Measurements from ENCODE around the gene SIRT2. TPM values are rescaled to one million over a fixed set of nuclear protein-coding genes. Genes with fewer than 3 reads are reported as not detected.

Gene SIRT2
- total and polyA plus RNA-seq, 2 of the 8 experiments (the other 6 are each of a cell fraction or from before 2014, with no cell fraction given) = 6.5 to 10.0 TPM

DNA sequence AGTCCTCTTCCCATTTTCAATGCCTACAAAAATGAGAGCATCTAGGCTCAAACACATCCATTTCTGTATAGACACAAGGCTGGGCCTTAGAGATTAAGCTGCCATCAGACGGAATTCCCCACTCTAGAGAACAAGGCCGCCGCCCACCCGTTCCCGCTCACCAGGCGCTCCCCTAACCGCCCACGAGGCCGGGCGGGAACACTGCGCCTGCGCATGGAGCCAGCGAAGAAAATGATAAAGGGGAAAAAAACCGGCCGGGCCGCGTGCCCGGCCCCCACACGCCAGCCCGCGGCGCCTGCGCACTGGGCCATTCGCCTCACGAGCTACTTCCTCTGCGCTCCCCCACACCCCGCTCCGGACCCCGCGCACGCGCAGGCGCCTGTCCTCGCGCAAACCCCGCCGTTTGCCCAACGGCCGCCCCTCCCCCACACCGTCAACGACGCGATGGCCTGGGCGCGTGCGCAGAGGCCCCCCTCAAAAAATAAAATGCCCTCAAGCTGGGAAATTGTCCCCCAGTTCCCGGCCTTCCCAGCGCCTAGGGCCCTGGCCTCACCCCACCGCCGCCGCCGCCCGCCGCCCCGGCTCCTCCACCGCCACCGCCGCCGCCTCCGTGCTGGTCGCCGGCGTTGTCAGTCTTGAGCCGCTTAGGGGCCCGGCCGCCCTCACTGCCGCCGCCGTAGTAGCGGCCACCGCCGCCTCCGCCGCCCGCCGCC lies 50.1 kb downstream of the SIRT2 start (continued):
- TF ChIP-seq KDM5A (IDR thresholded peaks at IDR 0.05; ENCODE audit: low read length) (no peak), ATF3 (IDR thresholded peaks at IDR 0.05; ENCODE audit: insufficient read depth, low read depth, low read length) (peak; percentile 38; the same call in 1 of the 2 replicates), GTF2F1 (IDR thresholded peaks at IDR 0.05; ENCODE audit: borderline replicate concordance, low read depth, low read length) (no peak), RFX5 (IDR thresholded peaks at IDR 0.05; ENCODE audit: borderline replicate concordance, low read depth, low read length) (no peak), CBX5 (IDR thresholded peaks at IDR 0.05; ENCODE audit: low read depth, low read length) (no peak), BCL11A (IDR thresholded peaks at IDR 0.05; ENCODE audit: low read depth in 2 of 2, low read length in 2 of 2) (no peak), TAF7 (optimal IDR thresholded peaks at IDR 0.05; ENCODE audit: borderline replicate concordance, low read depth, low read length) (no peak)

Data from H1 (cell line).